ENCODE results near the gene GLIPR1L1.

- no peak for TF ChIP-seq CTCF (IDR thresholded peaks at IDR 0.05)
- no peak for TF ChIP-seq POLR2A (IDR thresholded peaks at IDR 0.05)
Measured at GRCh38 chr12:75360920-75361319, 26.4 kb downstream of the GLIPR1L1 start.
